ENCODE results near the gene NPC2. TPM values are rescaled to one million over a fixed set of nuclear protein-coding genes. Genes with fewer than 3 reads are reported as not detected.

Gene NPC2
- total RNA-seq, 2 experiments from 2014 or later: 32.5 to 36.8 TPM

DNA sequence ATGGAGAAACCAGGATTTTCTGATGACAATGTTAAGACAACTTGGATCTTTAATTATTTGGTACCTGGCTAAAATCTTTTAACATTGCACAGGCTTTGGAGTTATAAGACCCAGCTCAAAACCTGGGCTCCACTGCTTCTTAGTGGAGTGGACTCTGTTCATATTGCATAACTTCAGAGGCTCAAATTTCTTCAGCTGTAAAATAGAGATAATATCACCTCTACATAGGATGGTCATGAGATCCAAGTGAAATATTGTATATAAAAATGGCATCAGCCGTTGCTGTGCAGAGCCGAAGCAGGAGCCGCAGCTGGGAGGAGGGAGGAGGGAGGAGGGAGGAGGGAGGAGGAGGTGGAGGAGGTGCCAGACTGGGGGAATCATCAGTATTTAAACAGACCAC is 10.5 kb downstream of the NPC2 start:
- no peaks in the 10 kb centered on the region for H3K4me1 Mint-ChIP-seq (ENCODE audit: low read depth)
- intact Hi-C loops (cut with DNase I, micrococcal nuclease): no loop called here
- ATAC-seq (ENCODE audit: poor library complexity) (no peak), DNase-seq (no peak)
- H3K9me3 ChIP-seq (ENCODE audit: control insufficient read depth in 1 of 2, insufficient read depth in 1 of 2, low read length in 2 of 2): no peaks in the 10 kb centered on the region
- H3K9me3 Mint-ChIP-seq: no peaks in the 10 kb centered on the region
- no peak overlapping the region for H3K4me3 ChIP-seq (ENCODE audit: low read length)
- TF ChIP-seq, protein P1, sequence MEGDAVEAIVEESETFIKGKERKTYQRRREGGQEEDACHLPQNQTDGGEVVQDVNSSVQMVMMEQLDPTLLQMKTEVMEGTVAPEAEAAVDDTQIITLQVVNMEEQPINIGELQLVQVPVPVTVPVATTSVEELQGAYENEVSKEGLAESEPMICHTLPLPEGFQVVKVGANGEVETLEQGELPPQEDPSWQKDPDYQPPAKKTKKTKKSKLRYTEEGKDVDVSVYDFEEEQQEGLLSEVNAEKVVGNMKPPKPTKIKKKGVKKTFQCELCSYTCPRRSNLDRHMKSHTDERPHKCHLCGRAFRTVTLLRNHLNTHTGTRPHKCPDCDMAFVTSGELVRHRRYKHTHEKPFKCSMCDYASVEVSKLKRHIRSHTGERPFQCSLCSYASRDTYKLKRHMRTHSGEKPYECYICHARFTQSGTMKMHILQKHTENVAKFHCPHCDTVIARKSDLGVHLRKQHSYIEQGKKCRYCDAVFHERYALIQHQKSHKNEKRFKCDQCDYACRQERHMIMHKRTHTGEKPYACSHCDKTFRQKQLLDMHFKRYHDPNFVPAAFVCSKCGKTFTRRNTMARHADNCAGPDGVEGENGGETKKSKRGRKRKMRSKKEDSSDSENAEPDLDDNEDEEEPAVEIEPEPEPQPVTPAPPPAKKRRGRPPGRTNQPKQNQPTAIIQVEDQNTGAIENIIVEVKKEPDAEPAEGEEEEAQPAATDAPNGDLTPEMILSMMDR (IDR thresholded peaks at IDR 0.05): no peak
- no peak overlapping the region for H3K4me3 Mint-ChIP-seq
- H3K27me3 ChIP-seq (ENCODE audit: control insufficient read depth in 1 of 2, insufficient read depth in 2 of 2, low read length in 2 of 2): no peaks in the 10 kb centered on the region
- H3K27ac ChIP-seq (ENCODE audit: low read depth in 1 of 2, low read length in 2 of 2): no peak overlapping the region
- CTCF ChIA-PET: no interaction called here
- H3K27ac Mint-ChIP-seq: no peak overlapping the region
- H3K36me3 ChIP-seq (ENCODE audit: insufficient read depth, low read length): peaks cover 46% of the 10 kb centered on the region
- peaks cover 69% of the 10 kb centered on the region for H3K36me3 Mint-ChIP-seq (ENCODE audit: low read depth)
- H3K27me3 Mint-ChIP-seq: no peaks in the 10 kb centered on the region
- H3K4me1 ChIP-seq (ENCODE audit: insufficient read depth, low read length): no peaks in the 10 kb centered on the region
- POLR2A ChIA-PET: no interaction called here

DNA sequence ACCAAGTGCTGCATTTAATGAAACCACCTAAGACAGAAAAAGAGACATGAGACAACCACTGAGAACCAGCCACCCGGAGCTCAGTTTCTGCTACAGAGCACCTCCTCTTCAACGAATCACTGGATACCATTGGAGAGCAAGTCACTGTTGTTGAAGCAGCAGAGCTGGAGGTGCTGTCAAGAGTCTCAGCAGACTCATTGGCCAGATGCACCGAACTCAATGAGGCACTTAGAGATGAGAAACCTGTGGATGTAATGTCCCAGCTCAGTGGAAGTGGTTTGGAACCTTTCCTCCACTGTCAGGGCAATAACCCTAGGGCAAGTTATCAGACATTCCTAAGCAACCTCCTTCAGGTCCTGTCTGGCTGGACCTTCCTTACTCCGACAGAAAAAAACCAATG is 13.1 kb downstream of the NPC2 start:
- TF ChIP-seq, protein P1 (IDR thresholded peaks at IDR 0.05): no peak
- Histone ChIP-seq H3K27me3 (ENCODE audit: control insufficient read depth in 1 of 2, insufficient read depth in 2 of 2, low read length in 2 of 2) (no peaks in the 10 kb centered on the region), H3K9me3 (ENCODE audit: control insufficient read depth in 1 of 2, insufficient read depth in 1 of 2, low read length in 2 of 2) (no peaks in the 10 kb centered on the region), H3K4me1 (ENCODE audit: insufficient read depth, low read length) (no peaks in the 10 kb centered on the region), H3K27ac (ENCODE audit: low read depth in 1 of 2, low read length in 2 of 2) (no peak overlapping the region), H3K4me3 (ENCODE audit: low read length) (no peak overlapping the region), H3K36me3 (ENCODE audit: insufficient read depth, low read length) (peaks cover 43% of the 10 kb centered on the region)
- no peaks in the 10 kb centered on the region for H3K27me3 Mint-ChIP-seq
- ChIA-PET POLR2A (interaction anchor here (0.6 kb wide), 1 partner anchor 1039 kb away, joined by 3 read pairs; no protein-coding TSS in a partner anchor), CTCF (no interaction called here)
- peaks cover 66% of the 10 kb centered on the region for H3K36me3 Mint-ChIP-seq (ENCODE audit: low read depth)
- intact Hi-C loops (cut with DNase I, micrococcal nuclease): no loop called here
- DNase-seq (no peak), ATAC-seq (ENCODE audit: poor library complexity) (no peak)
- H3K4me3 Mint-ChIP-seq: no peak overlapping the region
- no peaks in the 10 kb centered on the region for H3K9me3 Mint-ChIP-seq
- H3K27ac Mint-ChIP-seq: no peak overlapping the region
- no peaks in the 10 kb centered on the region for H3K4me1 Mint-ChIP-seq (ENCODE audit: low read depth)

DNA sequence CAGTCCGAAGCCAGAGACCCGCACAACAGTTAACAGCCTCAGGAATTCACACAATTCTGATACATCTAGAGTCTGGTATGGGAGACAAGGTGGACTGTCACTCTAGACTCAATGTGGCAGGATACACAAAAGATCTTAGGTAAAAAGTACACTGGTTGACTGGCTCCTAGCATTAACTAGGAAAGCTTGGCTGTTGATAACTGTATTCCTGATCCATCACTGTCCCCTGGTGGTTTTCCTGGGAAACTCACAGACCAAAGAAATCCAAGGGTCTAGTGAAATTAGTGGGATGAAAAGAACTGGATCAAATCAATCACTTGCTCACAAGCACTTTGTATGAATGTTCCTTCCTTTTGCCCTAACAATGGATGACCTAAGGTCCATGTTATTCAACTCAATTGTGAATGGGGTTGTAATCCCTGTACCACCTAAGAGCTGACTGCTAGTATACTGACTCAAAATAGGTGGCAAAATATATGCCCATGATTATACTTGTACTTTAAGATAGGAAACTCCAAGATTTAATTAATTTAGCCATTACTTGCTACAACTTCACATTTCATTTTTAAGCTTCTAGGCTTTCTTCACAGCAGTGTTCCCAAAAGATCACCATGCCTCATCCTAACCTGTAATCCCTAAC is 14.0 kb downstream of the NPC2 start:
- POLR2A ChIA-PET: no interaction called here
- no peak overlapping the region for H3K27ac Mint-ChIP-seq
- ATAC-seq (ENCODE audit: poor library complexity) (no peak), DNase-seq (no peak)
- Histone ChIP-seq H3K4me1 (ENCODE audit: insufficient read depth, low read length) (no peaks in the 10 kb centered on the region), H3K36me3 (ENCODE audit: insufficient read depth, low read length) (peaks cover 39% of the 10 kb centered on the region), H3K27ac (ENCODE audit: low read depth in 1 of 2, low read length in 2 of 2) (no peak overlapping the region), H3K9me3 (ENCODE audit: control insufficient read depth in 1 of 2, insufficient read depth in 1 of 2, low read length in 2 of 2) (no peaks in the 10 kb centered on the region), H3K27me3 (ENCODE audit: control insufficient read depth in 1 of 2, insufficient read depth in 2 of 2, low read length in 2 of 2) (no peaks in the 10 kb centered on the region), H3K4me3 (ENCODE audit: low read length) (no peak overlapping the region)
- H3K9me3 Mint-ChIP-seq: no peaks in the 10 kb centered on the region
- H3K36me3 Mint-ChIP-seq (ENCODE audit: low read depth): peaks cover 60% of the 10 kb centered on the region
- CTCF ChIA-PET: no interaction called here
- H3K27me3 Mint-ChIP-seq: no peaks in the 10 kb centered on the region
- TF ChIP-seq, protein P1 (IDR thresholded peaks at IDR 0.05): no peak
- intact Hi-C loops (cut with DNase I, micrococcal nuclease): no loop called here
- H3K4me3 Mint-ChIP-seq: no peak overlapping the region
- no peaks in the 10 kb centered on the region for H3K4me1 Mint-ChIP-seq (ENCODE audit: low read depth)

Data from CD4-positive, alpha-beta T cell (primary cell).